HG03097 (cell line): Measurements from ENCODE around the gene PDHX.
"Not testable (repeated sequence)": the region's sequence is repeated elsewhere in the genome, so short reads cannot be mapped to it uniquely, and the experiment has no call there.

Experiments used
- ATAC-seq: cut with Tn5 transposase; IDR thresholded peaks from one replicate; pipeline ENCODE4 v1.9.1; 2021; ENCODE audit not compliant: unreplicated experiment, low FRiP score

PDHX gene

GRCh38 chr11:34916015-34916842 lies at the start of gene PDHX, which contains the start of gene APIP:
PDHX (plus strand) TSS chr11:34916618; CDS start chr11:34916656, 38 bp downstream.
APIP (minus strand) TSS chr11:34916379; CDS start chr11:34916284, 95 bp downstream.
- peak; percentile 87 for ATAC-seq

DNA sequence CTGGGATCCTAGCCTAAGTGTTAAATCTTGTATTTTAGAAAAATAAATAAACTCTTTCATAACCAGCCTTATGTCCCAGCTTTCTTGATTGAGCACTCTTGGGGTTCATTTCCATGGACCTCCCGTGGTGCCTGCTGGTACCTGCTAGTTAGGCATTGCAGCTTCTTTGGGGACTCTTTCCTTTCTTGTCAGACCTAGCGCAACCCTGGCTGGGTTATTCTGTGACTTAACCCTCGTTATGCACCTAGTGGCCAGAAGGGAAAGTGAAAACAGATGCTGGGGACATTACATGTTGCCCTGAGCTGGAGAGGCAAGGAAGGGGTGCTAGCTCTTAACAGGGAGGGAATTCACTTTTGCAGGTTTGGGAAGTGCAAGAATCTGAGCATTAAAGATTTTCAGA lies 47.0 kb upstream of the PDHX start:
- no peak for ATAC-seq

GRCh38 chr11:34870548-34871196 lies 45.7 kb upstream of the PDHX start:
- no peak for ATAC-seq

DNA sequence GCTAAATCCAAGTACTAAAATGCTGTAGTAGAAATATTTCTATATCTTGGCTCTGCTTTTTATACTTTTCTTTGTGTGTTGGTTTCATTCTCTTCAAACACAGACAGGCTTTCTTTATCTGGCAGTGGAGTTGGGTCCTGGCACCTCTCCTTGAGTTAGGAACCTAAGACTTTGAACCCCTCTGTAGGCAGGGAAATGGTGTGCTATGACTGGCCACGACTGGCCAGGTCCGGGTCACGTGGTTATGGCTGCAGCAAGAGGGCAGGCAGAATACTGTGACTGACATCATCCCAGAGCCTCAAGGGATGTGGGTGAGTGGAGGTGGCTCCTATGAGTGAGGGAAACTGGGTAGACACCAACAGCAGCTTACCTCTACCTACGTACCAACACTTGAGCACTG lies 42.2 kb upstream of the PDHX start:
- ATAC-seq, result no peak

GRCh38 chr11:34877375-34877975 lies 38.9 kb upstream of the PDHX start:
- no peak for ATAC-seq

GRCh38 chr11:34881900-34882299 lies 34.5 kb upstream of the PDHX start:
- ATAC-seq, result no peak

- ATAC-seq, result no peak
Observed at GRCh38 chr11:34886609-34887008, 29.8 kb upstream of the PDHX start.

- no peak for ATAC-seq
Observed at GRCh38 chr11:34887260-34887659, 29.2 kb upstream of the PDHX start.

- no peak for ATAC-seq
Observed at GRCh38 chr11:34890089-34890488, 26.3 kb upstream of the PDHX start.

GRCh38 chr11:34890812-34891211 lies 25.6 kb upstream of the PDHX start:
- no peak for ATAC-seq

- no peak for ATAC-seq
Observed at GRCh38 chr11:34891611-34892010, 24.8 kb upstream of the PDHX start.

- ATAC-seq, result no peak
Observed at GRCh38 chr11:34893416-34893815, 23.0 kb upstream of the PDHX start.

GRCh38 chr11:34896191-34896590 lies 20.2 kb upstream of the PDHX start:
- not testable (repeated sequence) for ATAC-seq

DNA sequence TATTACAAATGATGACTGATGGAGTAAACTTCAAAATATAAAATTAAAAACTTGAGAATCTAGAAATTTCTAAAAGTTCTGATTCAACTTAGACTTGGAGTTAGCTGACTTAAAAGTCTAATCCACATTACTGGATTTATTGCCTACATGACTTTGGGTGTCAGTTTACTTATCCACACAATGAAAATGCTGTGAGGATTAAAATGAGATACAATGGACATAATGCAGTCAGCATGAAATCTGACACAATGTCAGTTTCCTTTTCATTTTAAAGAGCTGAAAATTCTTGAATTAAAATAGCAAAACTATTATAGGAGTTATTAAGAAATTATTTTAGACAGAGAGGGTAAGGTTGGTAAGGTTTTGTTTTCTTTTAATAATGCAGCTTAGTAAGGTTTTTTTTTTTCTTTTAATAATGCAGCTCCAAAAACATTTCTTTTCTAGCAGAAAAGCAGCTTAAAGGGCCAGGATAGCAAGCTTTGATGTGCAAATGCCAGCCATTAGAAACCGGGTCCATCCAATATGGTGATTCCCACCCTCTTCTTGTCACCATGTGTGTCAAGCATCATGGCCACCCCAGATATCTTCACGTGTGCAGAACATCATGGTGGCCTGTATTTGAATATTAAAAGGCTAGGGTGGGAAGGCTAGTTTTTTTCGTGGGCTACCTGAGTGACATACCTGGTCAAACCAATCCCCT lies 19.1 kb upstream of the PDHX start:
- no peak for ATAC-seq

DNA sequence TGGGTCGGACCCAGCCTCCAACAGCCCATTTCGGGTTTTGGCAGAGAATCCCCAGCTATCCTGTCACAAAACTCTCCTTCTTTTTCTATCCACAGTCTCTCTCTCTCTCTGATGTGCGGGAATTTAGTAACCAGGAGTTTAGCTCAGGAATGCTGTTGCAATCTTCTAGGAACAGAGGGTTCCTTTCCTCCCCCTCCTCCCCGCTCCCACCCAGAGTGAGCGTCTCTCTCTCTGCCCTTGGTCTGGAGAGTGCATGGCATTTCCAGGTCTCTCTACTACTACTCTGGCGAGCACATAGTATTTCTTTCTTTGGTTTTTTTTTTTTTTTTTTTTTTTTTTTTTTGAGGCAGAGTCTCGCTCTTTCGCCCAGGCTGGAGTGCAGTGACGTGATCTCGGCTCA lies 17.9 kb upstream of the PDHX start:
- ATAC-seq, result no peak

- ATAC-seq, result no peak
Observed at GRCh38 chr11:34899633-34900016, 16.8 kb upstream of the PDHX start.

GRCh38 chr11:34904421-34904955 lies 11.9 kb upstream of the PDHX start:
- ATAC-seq, result no peak

DNA sequence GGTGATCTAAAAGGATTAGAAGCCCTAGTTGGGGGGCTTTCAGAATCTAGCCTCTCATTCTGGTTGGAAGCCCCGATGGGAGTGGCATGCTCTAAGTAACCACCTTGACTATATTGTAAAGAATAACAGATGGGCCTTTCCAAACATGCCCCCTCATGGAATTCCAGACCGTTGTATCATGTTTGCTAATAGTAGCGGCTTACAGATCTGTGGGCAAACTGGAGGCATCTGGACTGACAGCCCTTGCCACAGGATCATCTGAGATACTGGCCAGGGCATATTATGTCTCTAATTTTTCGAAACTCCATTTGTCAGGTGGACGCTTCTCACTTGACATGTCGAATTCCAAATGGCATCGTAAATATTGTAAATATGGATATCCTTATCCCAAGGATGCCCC lies 10.8 kb upstream of the PDHX start:
- no peak for ATAC-seq

DNA sequence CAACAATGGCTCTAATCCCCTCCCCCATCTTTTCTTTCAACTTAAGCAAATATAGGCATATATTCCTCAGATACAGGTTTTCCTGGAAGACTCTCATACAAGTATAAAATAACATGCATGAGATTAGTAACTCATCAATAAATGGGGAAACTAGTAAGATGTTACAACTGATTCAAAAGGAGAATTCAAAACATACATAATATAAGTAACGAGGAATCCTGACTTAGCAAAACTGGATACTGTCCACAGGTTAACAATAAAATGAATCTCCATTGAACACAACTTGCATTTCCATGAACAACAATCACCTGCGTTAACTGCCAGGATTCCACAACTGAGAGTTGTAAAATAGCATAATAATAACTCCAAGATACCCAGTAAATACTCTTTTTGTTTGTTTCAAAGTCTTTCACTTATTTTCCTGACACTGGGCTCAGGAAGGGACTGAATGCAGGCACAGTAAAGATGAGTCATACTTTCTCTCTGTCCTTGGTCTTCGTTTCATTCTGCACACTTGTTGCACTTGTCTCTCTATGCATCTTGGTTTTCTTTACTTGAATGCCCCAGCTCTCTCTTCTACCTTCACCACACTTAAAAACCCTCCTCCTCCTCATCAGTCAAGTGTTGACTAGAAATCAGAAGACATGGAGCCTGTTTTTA lies 8.4 kb upstream of the PDHX start:
- no peak for ATAC-seq

DNA sequence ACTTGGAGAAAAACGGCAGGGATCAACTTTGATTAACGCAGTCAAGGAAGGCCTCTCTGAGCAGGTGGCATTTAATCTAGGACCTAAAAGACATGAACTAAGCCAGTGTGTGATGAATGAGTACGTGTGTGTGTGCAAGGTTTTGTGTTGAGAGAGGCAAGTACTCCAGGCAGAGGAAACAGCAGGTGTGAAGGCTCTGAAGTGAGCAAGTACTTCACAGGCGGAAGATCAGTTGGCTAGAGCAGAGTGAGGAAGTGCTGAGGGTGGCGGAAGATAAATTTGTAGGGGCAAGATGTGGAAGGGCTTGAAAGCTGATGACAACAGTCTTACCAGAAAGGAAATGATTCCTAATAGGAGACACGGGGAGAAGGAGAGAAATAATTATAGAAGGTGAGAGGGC lies 7.0 kb upstream of the PDHX start:
- no peak for ATAC-seq
